Coronary artery (tissue), 2 donors: ENCODE data around the gene IL27RA.

Source experiments
- DNase-seq: peaks from one replicate; pipeline ENCODE4 v3.0.0-alpha.2; 2017; ENCODE audit warnings: low spot score
- H3K27ac ChIP-seq, 2 donors: fragments of 200-600 bp; sonication (generic); one replicate each; pipeline ENCODE4 v1.5.1; 2016 to 2019
- H3K4me3 ChIP-seq: fragments of 200-600 bp; sonication (generic); 2 replicates; pipeline ENCODE4 v1.5.1; 2016; ENCODE audit warnings: mild to moderate bottlenecking, moderate library complexity
- TF ChIP-seq, protein P1 (sequence below): fragments of 200-600 bp; sonication (generic); IDR thresholded peaks from one replicate; pipeline ENCODE4 v1.5.1; 2019; ENCODE audit warnings: antibody characterized with exemption

The IL27RA gene

DNA sequence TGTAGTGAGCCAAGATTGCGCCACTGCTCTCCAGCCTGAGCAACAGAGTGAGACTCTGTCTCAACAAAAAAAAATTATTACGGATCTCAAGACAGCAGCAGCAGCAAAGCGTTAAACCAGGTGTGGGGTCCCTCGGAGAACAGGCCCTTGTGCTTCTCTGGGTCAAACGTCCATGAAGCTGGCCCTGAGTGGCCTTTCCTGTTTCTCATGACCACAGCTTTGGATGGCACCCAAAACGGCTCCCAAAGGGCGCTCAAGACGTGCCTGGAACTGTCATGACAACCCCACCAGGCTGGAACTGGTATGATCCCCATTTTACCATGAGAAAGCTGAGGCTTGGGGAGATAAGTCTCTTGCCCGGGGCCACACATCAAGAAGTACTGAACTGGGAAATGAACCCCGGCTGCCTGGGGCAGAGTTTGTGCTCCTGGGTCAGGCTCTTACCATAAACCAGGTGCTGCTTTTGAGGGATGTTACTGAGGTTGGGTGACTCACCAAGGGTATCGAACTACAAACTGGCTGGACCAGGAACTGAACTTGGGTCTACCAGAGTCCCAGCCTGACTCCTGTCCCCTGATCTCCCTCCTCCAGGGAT, 70.6 kb downstream of the IL27RA start:
- DNase-seq: no peak
- no peak overlapping the region for H3K4me3 ChIP-seq
- no peak overlapping the region for H3K27ac ChIP-seq

DNA sequence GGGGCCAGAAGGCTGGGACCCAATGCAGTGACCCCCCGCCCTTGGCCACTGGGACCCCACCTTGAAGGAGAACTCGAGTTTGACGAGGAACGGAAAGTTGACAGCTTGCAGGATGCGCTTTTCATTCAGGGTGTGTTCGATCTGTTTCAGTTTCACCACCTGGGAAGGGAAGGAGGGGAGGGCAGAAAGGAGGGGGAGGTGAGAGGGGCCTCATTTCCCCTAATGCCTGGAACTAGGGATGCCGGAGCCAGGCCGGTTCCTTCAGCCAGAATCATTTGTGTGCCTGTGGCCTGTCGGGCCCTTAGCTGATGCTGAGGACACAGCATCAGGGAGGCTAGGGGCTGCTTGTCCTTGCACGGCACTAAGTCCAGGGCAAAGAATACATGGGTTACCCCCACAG, 71.2 kb downstream of the IL27RA start:
- TF ChIP-seq, protein P1, sequence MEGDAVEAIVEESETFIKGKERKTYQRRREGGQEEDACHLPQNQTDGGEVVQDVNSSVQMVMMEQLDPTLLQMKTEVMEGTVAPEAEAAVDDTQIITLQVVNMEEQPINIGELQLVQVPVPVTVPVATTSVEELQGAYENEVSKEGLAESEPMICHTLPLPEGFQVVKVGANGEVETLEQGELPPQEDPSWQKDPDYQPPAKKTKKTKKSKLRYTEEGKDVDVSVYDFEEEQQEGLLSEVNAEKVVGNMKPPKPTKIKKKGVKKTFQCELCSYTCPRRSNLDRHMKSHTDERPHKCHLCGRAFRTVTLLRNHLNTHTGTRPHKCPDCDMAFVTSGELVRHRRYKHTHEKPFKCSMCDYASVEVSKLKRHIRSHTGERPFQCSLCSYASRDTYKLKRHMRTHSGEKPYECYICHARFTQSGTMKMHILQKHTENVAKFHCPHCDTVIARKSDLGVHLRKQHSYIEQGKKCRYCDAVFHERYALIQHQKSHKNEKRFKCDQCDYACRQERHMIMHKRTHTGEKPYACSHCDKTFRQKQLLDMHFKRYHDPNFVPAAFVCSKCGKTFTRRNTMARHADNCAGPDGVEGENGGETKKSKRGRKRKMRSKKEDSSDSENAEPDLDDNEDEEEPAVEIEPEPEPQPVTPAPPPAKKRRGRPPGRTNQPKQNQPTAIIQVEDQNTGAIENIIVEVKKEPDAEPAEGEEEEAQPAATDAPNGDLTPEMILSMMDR: no peak
- no peak overlapping the region for H3K27ac ChIP-seq
- no peak overlapping the region for H3K4me3 ChIP-seq
- DNase-seq: no peak

More for the DNA sequence above, 70.6 kb downstream of the IL27RA start:
- TF ChIP-seq, protein P1: no peak
